Activated CD4-positive, alpha-beta T cell treated with anti-CD3 and anti-CD28 coated beads, Interleukin-2, amount 50 U/mL, for 24 hours (primary cell): ENCODE data around the gene FBXL22.
"Not testable (repeated sequence)": the region's sequence is repeated elsewhere in the genome, so short reads cannot be mapped to it uniquely, and the experiment has no call there.

ENCODE experiments used
- DNase-seq, 2 donors: peaks; one replicate each; pipeline ENCODE4 v3.0.0-alpha.2; 2020; ENCODE audit warnings: low read depth in 1 of 2, low spot score in 1 of 2

Gene FBXL22

DNA sequence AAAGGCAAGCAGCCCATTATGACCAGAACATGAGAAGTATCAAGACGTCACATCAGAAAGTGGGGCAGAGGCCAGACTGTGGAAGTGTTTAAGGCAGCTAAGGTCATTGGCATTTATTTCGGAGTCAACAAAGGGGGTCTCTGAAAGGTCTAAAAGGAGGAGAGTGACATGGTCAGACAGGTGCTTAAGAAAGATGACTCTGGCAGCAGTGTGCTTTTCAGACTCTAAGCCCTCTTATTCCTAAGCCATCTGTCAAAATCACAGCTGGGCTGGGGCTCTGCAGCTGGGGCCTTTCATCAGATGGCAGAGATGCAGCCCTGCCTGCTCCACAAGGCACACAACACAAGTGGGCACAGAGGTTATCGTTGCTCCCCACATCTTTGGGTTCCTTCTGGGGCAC lies 14.0 kb downstream of the FBXL22 start:
- DNase-seq, result no peak

DNA sequence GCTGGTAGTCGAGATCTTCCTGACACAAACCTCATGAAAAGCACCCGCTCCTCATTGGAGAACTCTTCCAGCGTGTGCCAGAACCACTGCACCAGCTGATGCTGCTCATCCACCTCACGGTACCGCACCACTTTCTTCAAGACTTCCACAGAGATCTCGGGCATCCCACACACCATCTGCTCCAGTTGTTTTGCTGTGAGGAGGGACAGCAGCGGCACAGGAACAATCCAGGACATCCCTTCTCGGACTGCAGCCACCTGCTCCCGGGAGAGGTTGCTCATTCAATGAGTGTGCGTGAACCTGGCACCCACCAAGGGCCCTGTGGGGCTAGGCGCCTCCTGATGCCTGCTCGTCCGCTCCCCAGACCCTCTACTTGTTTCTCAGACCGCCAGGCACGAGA lies 15.1 kb downstream of the FBXL22 start:
- DNase-seq, result no peak

DNA sequence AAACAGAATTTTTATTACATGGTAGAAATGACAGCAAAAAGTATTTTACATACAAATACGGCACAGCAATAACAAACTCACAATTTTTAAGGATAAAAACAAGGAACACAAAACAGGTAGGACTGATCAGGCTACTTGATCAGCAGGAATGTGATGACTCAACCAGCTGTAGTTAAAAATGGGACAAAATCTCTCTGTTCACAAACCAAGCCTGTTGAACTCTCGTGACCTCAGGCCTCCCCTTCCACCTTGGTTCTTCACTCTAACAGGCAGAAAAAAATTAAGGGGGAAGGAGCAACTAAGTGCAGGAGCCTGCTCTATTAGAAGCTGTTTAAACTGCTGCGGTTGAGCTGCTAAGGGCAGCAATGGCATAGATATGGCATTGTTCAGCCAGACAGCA lies 18.7 kb downstream of the FBXL22 start:
- DNase-seq, result no peak

DNA sequence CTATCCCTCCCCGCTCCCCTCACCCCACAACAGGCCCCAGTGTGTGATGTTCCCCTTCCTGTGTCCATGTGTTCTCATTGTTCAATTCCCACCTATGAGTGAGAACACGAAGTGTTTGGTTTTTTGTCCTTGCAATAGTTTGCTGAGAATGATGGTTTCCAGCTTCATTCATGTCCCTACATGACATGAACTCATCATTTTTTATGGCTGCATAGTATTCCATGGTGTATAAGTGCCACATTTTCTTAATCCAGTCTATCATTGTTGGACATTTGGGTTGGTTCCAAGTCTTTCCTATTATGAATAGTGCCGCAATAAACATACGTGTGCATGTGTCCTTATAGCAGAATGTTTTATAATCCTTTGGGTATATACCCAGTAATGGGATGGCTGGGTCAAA lies 20.0 kb downstream of the FBXL22 start:
- DNase-seq, result not testable (repeated sequence)

DNA sequence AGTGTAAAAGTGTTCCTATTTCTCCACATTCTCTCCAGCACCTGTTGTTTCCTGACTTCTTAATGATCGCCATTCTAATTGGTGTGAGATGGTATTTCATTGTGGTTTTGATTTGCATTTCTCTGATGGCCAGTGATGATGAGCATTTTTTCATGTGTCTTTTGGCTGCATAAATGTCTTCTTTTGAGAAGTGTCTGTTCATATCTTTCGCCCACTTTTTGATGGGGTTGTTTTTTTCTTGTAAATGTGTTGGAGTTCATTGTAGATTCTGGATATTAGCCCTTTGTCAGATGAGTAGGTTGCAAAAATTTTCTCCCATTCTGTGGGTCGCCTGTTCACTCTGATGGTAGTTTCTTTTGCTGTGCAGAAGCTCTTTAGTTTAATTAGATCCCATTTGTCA lies 20.4 kb downstream of the FBXL22 start:
- not testable (repeated sequence) for DNase-seq

DNA sequence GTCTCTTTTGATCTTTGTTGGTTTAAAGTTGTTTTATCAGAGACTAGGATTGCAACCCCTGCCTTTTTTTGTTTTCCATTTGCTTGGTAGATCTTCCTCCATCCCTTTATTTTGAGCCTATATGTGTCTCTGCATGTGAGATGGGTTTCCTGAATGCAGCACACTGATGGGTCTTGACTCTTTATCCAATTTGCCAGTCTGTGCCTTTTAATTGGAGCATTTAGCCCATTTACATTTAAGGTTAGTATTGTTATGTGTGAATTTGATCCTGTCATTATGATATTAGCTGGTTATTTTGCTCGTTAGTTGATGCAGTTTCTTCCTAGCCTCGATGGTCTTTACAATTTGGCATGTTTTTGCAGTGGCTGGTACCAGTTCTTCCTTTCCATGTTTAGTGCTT lies 23.6 kb downstream of the FBXL22 start:
- not testable (repeated sequence) for DNase-seq

DNA sequence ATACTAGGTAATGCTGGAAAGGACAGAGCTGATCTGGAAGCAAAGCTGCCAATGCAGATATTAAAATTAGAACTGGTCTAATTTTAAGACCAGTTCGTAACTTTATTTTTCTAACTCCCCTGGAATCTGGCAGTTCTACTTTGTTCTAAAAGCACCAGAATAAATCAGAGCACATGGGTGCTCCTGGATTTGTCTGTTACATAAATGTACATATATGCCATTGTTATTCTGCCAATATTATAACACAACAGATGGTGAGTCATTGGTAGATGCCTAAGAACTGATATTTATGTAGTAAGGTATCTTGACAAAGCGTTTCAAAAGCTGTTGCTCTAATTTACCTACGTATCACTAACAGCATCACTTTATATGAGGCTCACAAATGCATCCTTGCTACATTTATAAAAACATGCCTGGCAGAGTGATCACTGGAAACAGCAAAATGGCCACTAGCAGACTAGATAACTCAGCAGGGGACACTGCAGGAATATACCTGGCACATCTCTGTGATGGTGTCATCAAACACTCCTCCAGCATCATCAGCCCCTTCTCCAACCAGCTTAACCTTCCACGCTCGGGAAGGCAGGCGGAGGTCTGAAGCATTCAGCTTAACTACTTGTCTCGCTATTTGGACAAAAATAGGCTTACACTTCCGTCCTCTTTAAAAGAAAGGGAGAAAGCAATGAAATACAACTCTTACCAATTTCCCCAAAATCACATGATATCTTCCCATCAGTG lies 26.2 kb downstream of the FBXL22 start:
- no peak for DNase-seq

DNA sequence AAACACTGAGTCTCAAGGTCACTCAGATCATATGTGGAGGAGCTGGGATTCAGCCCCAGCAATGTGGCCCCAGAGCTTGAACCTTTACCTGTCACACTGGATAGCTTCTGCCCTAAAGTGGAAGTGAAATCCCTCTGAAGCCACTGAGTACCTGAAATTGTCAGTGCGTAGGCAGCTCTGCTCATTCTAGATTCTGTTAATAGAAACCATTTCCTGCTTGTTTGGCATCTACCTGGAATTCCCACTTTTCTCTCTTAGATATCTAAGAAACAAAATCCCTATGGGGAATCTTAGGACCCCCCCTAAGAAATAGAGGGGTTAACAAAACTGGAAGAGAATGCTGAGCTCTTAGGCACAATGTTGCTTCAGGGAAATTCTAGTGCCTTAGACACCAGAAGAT lies 29.8 kb downstream of the FBXL22 start:
- no peak for DNase-seq

DNA sequence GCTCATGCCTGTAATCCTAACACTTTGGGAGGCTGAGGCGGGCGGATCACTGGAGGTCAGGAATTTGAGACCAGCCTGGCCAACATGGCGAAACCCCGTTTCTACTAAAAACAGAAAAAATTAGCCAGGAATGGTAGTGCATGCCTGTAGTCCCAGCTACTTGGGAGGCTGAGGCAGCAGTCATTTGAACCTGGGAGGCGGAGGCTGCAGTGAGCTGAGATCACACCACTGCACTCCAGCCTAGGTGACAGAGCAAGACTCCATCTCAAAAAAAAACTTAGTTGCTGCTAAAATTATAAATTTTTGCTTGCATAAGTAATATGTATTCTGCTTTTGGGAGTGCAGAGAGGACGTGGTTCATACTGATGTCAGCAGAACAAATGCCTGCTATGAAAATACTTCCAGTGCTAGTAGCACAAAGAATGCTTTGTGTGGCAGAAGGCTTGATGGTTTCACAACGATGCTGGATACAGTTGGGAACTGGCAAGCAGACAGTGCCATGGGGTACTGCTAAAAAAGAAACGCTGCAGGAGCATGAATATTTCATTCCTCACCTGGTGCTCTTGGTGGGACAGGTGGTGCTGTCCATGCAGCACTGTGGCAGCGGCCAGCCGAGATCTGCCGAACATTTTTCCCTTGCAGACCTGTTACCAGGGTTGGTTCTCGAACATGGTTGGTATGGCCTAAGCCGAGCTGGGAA lies 31.1 kb downstream of the FBXL22 start:
- no peak for DNase-seq

DNA sequence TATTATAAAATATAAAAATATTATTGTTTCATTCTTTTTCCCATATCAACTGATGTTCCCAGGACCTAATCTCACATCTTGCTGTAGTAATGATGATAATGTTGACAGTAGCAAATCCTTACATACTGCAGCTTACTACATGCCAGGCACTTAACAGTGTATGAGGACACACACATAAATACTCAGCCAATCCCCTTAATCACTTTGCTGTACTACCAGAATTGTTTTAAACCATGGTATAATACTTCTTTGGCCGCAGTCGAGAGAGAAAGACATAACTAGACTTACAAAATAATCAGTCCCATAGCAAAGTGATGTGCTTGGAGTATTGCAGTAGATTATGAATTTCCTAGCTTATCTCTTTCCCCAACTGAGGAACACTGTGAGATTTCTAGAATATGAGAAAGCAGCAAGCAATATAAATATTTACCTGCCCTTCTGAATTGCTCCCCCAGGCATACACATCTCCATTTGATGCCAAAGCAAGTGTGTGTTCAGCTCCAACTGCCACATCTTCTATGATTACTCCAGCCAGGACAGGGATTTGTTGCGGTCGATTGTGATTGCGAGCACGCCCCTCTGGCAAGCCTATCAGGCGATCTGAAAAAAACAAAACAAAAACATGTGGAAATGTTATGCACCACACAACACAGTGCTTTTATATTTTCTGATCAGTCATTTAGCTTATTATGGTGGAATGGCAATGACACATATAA lies 33.0 kb downstream of the FBXL22 start:
- DNase-seq, result no peak

DNA sequence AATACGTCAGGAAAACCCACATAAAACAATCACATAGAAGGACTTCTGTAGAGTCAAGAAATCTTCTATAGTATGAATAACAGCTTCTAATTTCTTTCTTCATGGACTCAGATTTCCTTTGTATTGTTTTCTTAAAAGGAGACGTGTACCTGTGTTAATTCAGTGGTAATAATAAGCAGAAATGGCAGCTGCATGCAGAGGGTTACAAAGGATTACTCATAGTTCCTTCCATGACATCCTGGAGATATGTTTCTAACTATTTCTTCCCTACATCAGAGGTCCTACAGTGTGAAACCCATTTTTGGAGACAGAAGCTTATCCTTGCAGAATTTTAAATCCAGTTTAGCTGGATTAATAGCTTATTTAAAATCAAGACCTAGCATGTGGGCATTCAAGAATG lies 36.1 kb downstream of the FBXL22 start:
- no peak for DNase-seq

DNA sequence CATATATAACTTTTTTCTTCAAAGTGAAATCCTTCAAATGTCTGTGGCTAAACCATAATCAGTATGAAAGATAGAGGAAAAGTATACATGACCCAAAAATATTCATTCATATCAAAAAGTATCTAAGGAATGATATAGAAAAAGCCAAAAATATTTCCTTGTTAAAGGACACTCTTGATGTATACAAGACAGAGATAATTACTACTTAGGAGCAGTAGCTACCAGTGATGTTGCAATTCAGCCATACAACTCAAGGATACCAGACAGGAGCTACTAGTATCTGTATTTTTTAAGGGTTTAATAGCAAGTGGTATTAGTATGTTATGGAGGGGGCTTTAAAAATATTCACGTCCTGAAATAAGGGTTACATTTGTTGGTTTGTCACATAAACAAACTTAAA lies 37.0 kb downstream of the FBXL22 start:
- DNase-seq, result no peak

DNA sequence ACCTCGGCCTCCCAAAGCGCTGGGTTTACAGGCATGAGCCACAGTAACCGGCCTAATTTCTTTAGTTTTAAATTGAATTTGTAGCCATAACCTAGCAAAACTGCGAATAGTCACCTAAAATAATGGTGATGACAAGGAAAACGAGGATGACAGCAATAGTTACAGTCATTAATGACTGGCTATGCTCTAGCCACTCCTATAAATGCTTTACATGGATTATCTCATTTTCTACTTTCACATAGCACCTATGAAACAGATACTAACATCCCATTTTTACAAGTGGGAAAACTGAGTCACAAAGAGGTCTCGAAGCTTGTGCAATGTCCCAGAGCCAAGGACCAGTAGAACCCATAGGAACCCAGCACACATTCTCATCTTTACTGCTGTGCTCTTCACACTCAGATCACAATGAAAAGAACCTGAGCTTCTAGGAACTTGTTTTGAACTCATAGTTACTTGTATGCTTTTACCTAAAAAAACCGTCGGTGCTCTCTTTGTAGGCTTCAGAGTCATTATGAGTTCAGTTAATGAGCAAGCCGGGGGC lies 39.4 kb downstream of the FBXL22 start:
- DNase-seq, result no peak

DNA sequence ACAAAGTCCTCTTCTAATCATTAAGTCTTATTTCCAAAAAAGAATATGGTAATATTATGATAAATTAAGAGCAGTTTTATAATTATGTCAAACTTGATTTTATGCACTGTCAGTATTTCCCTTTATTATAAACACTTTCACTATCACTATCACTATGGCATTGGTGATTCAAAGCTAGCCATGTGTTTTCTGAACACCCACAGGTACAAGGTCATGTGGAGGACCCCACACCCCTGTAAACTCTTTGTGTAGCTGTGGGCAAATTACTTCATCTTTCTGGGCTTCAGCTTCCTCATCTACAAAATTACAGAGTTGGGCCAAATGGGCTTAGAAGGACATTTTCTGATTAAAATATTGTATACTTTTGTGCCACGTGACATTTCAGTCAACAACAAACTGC lies 41.7 kb downstream of the FBXL22 start:
- DNase-seq, result no peak

DNA sequence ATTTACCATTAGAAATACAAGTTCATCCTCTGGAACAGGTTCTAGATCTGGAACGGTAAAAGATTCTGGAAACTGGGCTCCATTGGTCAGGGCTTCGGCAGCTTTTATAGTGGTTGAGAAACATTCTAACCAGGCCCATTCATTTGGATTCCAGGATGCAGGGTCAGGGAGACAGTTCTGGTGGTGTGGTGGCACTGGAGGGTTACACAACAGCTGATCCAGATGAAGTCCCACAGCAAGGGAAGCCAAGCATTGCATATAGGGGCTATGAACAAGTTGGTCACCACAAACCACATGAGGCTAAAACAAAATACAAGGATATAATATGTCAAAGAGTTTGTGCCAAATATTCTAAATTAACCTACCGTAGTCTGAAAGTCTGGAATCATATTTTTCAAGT lies 43.0 kb downstream of the FBXL22 start:
- DNase-seq, result no peak
